HS-5 (cell line): Measurements from ENCODE around the gene STRBP.
"Not testable (repeated sequence)": the region's sequence is repeated elsewhere in the genome, so short reads cannot be mapped to it uniquely, and the experiment has no call there.

Source experiments
- DNase-seq: peaks from one replicate; pipeline ENCODE4 v3.0.0-alpha.2; 2012; ENCODE audit warnings: low read depth

Gene STRBP

DNA sequence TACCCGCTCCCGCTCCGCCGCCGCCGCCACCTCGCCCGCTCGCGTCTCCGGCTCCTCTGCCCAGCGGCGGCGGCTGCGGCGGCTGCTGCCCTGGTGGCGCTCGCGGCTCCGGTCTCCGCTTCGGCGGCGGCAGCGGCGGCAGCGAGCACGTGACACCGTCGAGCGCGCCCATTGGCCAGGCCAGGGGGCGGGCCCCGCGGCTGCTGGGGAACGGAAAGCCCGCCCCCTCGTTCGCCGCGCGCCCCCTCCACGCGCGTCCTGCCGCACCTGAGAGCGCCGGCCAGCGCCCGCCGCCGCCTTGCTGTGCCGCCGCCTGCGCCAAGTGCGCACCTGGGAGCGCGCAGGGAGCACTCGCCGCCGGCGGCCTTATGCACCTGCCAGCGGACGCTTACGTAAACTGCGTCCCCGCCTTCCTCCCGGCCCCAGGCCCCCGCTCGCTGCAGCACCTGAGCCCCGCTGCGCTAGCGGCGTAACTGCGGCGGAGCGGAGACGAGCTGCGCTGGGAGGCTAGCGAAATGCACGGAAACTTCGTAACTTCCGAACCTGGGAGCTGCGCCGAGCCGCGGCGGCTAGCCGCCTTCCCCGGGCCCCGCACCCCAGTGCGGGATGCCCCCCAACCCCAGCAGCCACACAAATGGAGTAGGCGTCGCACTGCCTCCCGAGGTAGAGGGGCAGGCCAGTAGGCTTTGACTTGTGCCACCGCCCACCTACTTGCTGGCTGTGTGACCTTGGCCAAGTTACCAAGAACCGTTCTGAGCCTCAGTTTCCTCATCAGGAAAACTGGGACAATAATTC lies at the start of gene STRBP:
Gene STRBP (minus strand): TSS at position 122 of the 795 bp plus-strand sequence. CDS start 84,452 bp downstream, outside the sequence.
- peak; percentile 26 for DNase-seq

DNA sequence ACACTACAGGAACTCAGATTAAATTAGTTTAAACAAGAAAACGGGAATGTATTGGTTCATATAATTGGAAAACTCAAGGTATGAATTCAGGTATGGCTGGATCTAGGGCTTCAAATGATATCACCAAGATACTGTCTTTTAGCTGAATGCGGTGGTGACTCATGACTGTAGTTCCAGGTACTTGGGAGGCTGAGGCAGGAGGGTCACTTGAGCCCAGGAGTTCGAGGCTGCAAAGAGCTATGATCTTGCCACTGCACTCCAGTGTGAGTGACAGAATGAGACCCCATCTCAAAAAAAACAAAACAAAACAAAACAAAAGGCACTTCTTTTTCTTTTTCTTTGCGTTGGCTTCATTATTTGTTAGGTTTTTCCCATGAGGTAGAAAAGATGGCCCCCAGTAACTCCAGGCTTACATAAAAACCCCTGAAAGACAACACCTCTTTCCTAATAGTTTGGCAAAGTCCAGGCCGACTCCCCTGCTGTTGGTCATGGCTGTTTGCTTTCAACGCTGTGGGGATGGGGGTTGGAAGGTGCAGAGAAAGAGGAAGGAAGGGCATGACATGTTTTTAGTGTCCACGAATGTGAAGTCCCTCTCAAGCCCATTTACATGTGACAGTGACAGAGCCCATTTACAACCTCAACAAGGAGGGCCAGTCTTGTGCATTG lies 47.8 kb upstream of the STRBP start:
- no peak for DNase-seq

DNA sequence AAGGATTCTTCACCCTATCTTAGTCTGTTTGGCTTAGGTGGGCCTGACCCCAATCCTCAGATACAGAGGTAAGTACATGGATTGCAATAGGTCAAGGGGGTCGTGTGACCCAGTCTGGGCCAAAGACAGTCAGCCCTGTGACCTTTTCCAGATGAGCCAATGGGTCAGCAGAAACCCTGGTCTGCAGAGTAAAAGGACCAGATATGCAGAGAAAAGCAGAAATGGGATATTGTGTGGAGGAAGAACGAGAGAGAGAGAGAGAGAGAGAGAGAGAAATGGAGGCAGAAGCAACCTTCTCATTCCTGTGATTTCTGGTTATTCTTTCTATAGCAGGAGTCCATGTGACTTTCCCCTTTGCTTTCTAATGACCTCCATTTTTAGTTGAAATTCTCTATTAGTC lies 47.2 kb upstream of the STRBP start:
- no peak for DNase-seq

DNA sequence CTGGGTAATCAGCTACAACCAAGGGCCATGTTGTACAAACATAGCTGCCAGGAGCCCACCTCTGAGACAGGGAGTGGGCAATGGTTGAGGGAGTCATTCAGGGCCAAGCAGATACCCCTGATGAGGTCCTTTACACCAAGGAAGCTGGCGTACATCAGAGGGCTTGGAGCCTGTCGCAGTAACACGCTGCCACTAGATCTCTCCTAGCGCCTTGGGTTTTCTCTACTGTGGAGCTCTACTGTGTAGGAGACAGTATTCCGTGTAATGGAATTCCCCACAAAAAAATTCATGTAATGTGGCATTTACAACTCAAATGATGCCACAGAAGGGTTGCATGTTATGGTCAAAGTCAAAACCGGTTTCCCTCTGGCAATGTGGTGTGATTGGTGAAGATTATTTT lies 46.2 kb upstream of the STRBP start:
- no peak for DNase-seq

DNA sequence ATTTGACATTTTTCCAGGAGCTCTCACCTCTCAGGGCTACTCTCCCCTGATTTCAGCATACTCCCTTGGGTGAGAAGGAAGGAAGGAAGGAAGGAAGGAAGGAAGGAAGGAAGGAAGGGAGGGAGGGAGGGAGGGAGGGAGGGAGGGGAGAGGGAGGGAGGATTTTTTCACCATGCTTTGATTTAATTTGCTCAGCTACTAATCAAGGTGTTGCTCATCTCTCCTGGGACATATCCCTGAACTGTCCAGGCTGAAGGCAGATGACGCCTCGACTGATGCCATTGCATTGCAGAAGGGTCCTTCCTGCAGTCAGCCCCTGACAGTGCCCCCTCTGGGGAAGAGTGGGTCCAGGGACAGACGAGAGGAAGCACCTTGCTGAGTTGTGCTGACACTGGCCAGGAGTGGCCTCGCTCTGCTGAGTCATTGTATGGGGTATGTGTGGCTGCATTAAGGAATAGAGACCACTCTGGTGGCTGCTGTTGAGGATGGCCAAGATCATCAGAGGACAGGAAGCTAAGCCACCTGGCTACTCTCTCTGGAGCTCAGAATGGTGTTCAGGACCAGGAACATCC lies 44.0 kb upstream of the STRBP start:
- no peak for DNase-seq

DNA sequence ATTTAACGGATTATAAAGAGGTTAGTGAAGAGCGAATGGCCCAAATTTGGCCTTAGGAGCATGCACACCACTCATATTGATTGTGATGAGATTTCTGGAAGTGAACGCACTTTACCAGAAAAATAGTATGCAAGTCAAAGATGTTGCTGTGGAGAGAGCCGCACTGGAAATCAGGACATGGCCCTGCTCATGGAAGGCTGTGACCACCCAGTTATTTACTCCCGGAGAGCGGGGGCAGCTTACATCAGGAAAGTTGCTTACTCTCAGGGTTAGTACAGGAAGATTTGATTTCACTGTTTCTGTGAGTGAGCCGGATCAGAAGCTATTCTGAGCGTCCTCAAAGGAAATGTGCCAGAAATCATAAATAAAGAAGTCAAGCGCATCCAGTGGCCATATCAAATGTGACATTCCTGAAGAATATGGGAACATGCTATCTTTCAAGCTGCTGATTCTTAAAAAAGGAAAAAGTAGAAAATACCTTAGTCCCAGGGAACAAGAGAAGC lies 42.9 kb upstream of the STRBP start:
- DNase-seq = no peak

DNA sequence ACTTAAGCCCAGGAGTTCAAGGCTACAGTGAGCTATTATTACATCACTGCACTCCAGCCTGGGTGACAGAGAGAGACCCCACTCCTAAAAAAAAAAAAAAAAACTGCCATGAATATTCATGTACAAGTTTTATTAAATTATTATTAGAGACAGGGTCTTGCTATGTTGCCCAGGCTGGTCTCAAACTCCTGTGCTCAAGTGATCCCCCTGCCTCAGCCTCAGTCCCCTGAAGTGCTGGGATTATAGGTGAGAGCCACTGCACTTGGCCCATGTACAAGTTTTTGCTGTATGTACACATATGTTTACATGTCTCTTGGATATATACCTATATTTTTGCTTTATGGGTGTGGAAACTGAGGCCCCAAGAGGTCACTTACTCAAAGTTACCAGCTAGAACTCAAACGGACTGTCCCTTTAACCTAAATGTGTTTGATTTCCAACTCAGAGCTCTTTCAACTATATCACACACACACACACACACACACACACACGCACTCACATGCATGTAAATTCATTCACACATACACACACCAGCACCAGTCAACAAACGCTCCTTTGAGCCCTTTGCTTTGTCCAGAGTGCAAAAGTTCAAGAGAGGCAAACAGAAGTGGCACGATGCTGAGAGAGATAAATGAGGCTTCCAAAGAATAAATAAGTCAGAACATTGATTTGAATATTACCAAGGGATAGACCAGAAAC lies 42.3 kb upstream of the STRBP start:
- no peak for DNase-seq

DNA sequence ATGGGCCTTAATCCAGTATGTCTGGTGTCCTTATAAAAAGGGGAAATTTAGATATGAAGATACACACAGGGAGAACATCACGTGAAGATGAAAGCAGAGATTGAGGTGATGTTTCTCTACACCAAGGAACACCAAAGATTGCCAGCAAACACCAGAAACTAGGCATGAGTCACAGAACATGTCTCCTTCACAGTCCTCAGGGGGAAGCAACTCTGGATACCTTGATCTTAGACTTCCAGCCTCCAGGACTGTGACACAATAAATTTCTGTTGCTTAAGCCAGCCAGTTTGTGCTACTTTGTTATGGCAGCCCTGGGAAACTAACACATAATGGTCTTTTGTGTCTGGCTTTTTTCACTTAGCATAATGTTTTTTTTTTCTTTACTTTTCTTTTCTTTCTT lies 41.2 kb upstream of the STRBP start:
- DNase-seq = no peak

DNA sequence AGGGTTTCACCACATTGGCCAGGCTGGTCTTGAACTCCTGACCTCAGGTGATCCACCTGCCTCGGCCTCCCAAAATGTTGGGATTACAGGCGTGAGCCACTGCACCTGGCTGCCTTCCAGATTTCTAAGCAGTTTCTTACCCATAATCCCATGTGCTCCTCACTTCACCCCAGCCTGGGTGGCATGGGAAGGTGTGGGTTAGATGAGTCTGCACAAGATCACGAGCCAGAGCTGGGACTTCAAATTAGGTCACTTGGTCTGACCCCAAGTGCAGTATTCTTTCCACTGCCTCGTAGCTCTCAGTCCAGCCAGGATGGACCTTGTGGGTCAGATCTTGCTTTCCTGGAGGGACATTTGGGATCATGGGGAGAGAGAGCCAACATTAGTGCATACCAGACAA lies 37.5 kb upstream of the STRBP start:
- DNase-seq = no peak

DNA sequence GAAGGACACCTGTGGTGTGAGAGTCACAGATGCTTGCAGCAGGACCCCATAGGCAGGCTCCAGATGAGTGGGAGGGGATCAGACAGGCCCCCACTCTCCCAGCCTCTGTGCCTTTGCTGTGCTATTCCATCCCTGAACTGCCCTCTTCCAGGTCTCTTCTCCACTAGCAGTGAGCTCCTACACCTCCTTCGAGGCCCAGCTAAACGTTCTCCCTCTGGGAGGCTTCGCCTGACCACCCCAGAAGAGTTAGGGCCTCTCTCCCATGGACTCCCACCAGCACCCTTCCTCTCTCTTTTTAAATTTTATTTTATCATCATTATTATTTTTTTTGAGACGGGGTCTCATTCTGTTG lies 35.9 kb upstream of the STRBP start:
- no peak for DNase-seq

DNA sequence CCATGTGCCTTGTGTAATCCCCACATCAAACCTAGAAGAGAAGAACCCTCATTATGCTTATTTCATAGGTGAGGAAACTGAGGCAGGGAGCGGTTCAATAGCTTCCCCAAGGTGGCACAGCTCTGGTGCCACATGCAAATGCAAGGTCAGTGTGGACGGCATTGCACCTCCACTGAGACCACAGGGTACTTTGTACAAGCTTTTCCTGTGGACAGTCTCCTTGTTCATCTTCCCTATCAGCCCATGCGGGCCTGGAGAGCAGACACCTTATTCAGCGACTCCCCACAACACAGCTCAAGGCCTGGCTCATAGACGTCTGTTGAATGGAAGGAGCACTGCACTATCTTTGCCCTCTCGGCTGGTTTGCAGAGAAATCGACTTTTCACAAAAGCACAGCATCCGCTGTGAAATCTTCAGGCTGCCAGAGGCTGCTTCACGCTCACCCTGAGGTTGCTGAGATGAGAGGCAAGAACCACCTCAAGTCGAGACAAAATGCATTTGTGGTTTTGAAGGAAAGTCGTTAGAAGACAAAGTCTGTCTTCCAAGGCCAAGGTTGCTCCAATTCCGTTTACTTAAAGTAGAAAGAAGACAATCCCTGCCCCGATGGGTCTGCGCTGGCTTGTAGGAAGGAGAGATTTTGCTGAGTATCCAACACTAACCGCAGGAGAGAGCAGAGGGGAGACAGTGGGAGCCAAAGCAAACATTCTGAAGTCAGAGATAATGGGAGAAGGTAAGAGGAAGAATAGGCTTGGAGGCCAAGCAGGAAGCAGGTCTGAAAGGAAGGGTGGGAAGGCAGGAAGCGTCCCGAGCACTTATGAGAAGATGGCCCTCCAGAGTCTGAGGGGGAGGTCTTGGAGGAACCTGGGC lies 34.2 kb upstream of the STRBP start:
- no peak for DNase-seq

DNA sequence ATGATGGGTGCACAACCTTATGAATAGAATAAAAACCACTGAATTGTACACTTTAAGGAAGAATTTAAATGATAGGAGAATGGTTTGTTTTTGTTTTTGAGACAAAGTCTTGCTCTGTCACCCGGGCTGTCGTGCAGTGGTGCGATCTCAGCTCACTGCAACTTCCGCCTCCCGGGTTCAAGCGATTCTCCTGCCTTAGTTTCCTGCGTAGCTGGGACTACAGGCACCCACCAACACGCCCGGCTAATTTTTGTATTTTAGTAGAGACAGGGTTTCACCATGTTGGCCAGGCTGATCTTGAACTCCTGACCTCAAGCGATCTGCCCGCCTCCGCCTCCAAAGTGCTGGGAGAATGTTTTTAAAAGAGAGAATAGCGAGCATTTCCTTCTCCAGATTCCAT lies 33.5 kb upstream of the STRBP start:
- not testable (repeated sequence) for DNase-seq

DNA sequence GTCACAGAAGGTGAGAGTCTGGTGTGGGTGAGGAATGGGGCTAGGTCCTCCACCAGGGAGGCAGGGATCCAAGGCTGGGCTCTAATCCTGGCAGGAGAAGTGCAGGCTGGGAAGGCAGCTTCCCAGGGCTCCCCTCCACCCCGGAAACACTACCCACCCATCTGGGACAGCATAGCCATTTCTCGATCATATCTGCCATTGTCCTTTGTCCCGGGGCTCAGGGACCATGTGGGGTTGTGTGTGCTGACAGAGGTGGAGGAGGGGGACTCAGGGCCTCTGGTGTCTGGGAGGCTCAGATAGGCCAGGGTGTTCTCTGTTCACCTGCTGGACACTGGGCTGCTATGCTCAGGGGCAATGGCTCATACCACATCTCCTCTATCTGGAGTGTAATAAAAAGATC lies 32.2 kb upstream of the STRBP start:
- DNase-seq = no peak

DNA sequence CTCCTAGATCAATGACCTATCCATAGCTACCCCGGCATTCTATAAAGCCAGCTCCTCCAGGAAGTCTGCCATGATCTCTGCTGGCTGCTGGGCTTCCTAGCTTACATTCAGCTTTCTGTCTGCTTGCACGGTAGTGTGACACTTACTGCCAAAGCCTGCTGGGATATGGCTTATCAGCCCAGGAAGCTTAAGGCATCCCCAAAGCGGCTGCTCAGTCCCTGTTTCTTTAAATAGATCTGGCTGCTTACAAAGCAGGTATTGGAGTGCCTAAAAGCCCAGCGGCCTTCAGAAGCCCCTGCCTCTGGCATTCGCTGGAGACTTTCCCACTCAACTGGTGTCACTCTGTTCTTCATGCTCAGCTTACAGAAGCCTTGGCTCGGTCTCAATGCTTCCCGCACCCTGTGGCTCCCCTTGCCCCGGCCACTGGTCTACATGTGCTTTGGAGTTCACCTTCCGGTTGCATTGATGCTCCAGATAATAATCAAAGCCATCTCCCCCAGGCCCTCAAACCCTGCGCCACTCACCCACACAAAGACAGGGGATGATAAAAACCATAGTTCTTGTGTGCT lies 31.3 kb upstream of the STRBP start:
- DNase-seq = no peak

DNA sequence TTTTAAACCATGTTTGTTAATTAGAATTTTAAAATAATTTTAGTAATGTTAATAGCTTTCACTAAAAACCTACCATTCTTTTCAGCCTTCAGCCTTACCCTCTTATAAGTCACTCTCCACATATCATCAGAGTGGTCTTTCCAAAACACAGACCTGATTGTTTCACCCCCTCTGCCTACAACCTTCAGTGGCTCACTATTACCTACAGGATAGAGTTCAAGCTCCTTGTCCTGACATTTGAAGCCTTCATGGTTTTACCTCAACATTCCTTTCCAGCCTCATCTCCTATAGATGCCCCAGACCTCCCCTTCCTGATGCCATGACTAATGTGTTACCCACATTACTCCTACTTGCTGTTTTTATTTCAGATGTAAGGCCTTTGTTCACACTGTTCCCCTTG lies 27.8 kb upstream of the STRBP start:
- DNase-seq = no peak

DNA sequence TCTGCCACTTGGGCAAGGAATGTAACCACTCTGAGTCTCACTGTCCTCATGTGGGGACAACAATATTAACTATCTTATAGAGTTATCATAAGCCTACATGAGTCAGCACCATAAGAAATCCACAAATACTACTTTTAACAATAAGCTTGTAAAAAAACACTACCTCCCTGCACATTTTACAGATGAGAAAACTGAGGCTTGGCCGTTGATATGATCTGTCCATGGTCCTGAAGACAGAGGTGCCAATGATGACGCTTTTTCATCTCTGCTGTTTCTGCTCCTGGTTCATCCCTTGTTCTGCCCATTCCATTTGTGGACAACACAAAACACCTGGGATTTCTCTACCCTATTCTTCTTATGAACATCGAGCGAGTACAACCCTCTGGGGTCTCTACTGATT lies 23.4 kb upstream of the STRBP start:
- DNase-seq = no peak

DNA sequence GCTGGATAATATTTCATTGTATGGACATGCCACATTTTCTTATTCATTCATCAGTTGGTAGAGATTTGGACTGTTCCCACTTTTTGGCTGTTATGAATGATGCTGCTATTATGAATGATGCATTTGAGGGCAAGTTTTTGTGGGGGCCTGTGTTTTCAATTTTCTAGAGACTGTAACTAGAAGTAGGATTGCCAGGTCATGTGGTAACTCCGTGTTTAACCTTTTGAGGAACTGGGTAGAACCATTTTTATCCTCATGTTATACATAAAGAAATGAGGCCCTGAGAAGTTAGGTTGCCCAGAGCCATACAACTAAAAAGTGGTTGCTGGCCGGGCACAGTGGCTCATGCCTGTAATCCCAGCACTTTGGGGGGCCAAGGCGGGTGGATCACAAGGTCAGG lies 22.4 kb upstream of the STRBP start:
- no peak for DNase-seq

DNA sequence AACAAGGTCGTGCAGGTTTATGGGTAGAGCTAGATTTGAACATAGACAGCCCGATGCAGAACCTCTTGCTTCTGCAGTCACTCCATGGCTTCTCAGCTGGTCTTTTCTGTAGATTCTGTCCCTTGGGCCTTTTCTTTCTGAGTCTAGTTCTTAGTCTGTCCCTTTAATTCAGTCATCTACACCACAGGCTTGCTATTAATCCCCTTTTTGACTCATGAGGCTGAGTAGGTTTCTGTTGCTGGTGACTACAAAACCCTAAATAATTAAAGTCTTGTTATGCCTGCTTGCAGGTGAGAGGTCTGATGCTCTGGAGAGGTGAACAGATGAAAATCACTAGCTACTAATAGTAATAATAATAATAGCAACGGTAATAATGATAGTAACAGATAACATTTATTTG lies 19.3 kb upstream of the STRBP start:
- no peak for DNase-seq

DNA sequence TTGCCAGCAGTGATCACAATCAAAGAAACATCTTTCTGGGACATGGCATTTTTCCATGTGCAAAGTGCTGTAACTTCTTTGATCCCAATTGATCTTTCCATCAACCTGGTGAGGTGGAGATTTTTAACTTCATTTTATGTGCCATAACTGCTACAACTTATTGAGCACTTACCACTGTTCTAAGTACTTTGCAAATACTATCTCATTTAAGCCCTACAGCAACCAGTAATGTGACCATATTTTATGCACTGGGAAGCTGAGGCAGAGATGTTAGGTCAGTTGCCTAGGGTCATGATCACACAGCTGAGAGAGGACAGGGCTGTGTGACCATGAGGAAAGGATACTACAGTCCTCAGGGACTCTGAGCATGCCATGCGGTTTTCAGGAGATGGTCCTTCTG lies 17.9 kb upstream of the STRBP start:
- DNase-seq = no peak

DNA sequence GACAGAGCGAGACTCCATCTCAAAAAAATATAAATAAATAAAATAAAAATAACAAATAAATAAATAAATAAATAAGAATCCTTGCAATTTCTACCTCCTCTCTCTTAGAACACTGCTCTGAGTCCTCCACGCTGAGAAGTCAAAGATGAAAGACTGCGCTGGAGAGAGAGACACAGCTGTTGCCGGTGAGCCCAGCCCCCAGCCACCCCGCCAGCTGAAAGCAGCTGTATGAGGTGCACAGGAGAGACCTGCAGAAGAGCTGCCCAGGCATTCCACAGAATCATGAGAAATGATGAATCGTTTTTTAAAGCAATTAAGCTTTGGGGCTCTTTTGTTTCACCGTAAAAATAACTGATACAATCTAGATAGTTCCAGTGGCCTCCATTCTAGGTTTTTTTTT lies 16.3 kb upstream of the STRBP start:
- DNase-seq = no peak

DNA sequence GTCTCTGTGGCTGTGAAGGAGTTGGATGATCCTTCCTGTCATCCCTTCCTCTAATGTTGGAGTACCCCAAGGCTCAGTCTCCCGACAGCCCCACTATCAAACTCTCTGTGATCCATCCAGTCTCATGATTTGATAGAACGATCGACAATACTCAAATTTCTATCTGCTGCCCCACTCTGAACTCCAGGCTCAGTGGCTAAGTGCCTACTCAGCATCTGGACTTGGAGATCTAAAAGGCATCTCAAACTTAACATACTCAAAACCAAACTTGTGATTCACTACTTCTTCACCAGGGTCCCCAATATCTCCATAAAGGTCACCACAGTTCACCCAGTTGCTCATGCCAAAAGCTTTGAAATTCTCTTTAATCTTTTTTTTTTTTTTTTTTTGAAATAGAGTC lies 15.1 kb upstream of the STRBP start:
- DNase-seq = no peak

DNA sequence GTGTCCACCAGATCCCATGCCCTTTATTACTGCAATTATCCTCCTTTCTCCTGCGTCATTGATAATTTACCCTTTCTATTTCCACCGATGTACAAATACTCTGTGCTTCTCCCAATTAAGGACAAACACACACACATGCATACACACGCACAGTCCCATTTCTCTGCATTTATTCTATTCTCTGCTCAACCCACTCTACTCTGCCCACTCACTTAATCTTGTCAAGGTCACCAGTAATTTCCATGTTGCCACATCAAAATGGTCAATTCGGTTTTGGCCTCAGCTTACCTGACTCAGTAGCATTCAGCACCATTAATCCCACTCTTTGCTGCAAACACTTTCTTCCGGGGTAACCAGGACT lies 14.6 kb upstream of the STRBP start:
- no peak for DNase-seq
